Right lobe of liver (tissue), 6 donors: ENCODE measurements around the gene PLXNA4. TPM values are rescaled to one million over a fixed set of nuclear protein-coding genes. Genes with fewer than 3 reads are reported as not detected.

Experiments used
- ATAC-seq, 4 donors: fragments of 200-7000 bp; cut with Tn5 transposase; one replicate each; pipeline ENCODE4 v1.9.1; 2020; ENCODE audit warnings: mild to moderate bottlenecking in 4 of 4, moderate library complexity in 4 of 4
- DNase-seq, 3 donors: peaks; one replicate each; pipeline ENCODE4 v3.0.0-alpha.2; 2020
- H3K27ac ChIP-seq, 3 donors: fragments of 200-600 bp; one replicate each; pipeline ENCODE4 v1.8.0; 2022
- H3K27me3 ChIP-seq, 2 donors: fragments of 200-600 bp; one replicate each; pipeline ENCODE4 v1.8.0; 2022
- H3K36me3 ChIP-seq, 4 donors: fragments of 200-600 bp; sonication (generic) in 1 of 4; one replicate each; pipeline versions ENCODE4 v1.5.1 to v1.8.0; 2017 to 2022; ENCODE audit warnings: control low read depth in 1 of 4
- H3K4me1 ChIP-seq, 4 donors: fragments of 200-600 bp; sonication (generic) in 1 of 4; one replicate each; pipeline versions ENCODE4 v1.5.1 to v1.8.0; 2017 to 2022; ENCODE audit warnings: control low read depth in 1 of 4
- H3K4me3 ChIP-seq, 3 donors: fragments of 200-600 bp; one replicate each; pipeline ENCODE4 v1.8.0; 2022
- H3K9me3 ChIP-seq, 4 donors: fragments of 200-600 bp; sonication (generic) in 1 of 4; one replicate each; pipeline versions ENCODE4 v1.5.1 to v1.8.0; 2017 to 2022; ENCODE audit warnings: control low read depth in 1 of 4
- POLR2A ChIP-seq: fragments of 450-650 bp; IDR thresholded peaks from one replicate; pipeline ENCODE4 v1.6.1; 2017; ENCODE audit warnings: antibody characterized with exemption, mild to moderate bottlenecking
- WGBS: methylation state at CpG from one replicate; pipeline ENCODE4 v1.1.6; 2018; ENCODE audit warnings: low coverage, low lambda C conversion rate; ENCODE audit not compliant: insufficient coverage; ENCODE audit errors: missing lambda C conversion rate; 5-methylcytosine and 5-hydroxymethylcytosine counted together
- intact Hi-C, 2 donors: fragments of 100-400 bp; cut with DNase I; formaldehyde crosslinking; loops; one replicate each; pipeline versions ENCODE4 v1.11.2 to v1.14.1; 2022
- total RNA-seq, 6 experiments: library from RNA; depleted of rRNA in 2 of 6; stranded (reverse); fragments of >200 nt in 2 of 6; fragmentation: NEBNext Ultra II Directional in 3 of 6; extraction: Animal tissue kit (Norgen Biotek cat#: 25700) in 3 of 6; gene quantifications; one replicate each; pipeline versions ENCODE4 v1.1.0 to v1.2.4, GENCODE V29; 2016 to 2023
- TF ChIP-seq, protein P1 (sequence below), 4 donors: fragments of 200-600 bp in 3 of 4; fragments of 450-650 bp in 1 of 4; IDR thresholded peaks; one replicate each; pipeline versions ENCODE4 v1.5.1 to v1.8.0; 2016 to 2022; ENCODE audit warnings: antibody characterized with exemption in 4 of 4, mild to moderate bottlenecking in 2 of 4
- donor health status: DM: no; HTN: yes; CAD: no.
- donor health status: DM: no; HTN: no; CAD: no.
- donor health status: DM: no; HTN: no; CAD: no.
- donor health status: DM: no; HTN: yes; CAD: no.
- donor health status: DM: no; HTN: yes; CAD: no.

PLXNA4 gene
- total RNA-seq, 6 experiments from 2014 or later: 0.17 to 0.90 (median 0.30) TPM

DNA sequence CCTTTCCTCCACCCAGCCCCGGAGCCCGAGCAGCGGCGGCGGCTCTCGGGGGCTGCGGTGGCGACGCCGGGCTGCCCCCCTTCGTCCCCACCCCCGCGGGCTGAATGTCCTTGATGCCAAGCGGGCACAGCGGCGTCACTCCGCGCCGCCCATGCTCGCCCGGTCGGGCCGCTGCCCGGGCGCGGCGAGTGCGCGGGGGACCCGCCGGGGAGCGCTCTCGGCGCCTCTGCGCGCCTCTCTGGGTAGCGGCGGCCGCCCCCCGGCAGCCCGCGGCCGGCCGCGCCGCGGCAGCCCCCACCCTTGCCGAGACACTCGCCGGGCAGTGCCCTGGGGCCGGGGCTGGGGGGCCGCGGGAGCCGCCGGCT, 433 bp upstream of the PLXNA4 start:
- DNase-seq: no peak
- TF ChIP-seq POLR2A: no peak
- TF ChIP-seq, protein P1, sequence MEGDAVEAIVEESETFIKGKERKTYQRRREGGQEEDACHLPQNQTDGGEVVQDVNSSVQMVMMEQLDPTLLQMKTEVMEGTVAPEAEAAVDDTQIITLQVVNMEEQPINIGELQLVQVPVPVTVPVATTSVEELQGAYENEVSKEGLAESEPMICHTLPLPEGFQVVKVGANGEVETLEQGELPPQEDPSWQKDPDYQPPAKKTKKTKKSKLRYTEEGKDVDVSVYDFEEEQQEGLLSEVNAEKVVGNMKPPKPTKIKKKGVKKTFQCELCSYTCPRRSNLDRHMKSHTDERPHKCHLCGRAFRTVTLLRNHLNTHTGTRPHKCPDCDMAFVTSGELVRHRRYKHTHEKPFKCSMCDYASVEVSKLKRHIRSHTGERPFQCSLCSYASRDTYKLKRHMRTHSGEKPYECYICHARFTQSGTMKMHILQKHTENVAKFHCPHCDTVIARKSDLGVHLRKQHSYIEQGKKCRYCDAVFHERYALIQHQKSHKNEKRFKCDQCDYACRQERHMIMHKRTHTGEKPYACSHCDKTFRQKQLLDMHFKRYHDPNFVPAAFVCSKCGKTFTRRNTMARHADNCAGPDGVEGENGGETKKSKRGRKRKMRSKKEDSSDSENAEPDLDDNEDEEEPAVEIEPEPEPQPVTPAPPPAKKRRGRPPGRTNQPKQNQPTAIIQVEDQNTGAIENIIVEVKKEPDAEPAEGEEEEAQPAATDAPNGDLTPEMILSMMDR (IDR thresholded peaks at IDR 0.05): no peak
- intact Hi-C loops: loop anchor here (5.0 kb wide), 2 partner anchors 184 to 259 kb away; no protein-coding TSS in a partner anchor
- no peaks in the 10 kb centered on the region for H3K9me3 ChIP-seq
- peak overlapping the region; percentile 25 to 39 (median 31) for H3K4me3 ChIP-seq
- no peak for ATAC-seq
- no peaks in the 10 kb centered on the region for H3K36me3 ChIP-seq
- no peaks in the 10 kb centered on the region for H3K27me3 ChIP-seq
- no CpG with 5 or more reads among the region's 55 CpGs for WGBS
- H3K27ac ChIP-seq: no peak overlapping the region
- peaks cover 0 to 15% (median 3%) of the 10 kb centered on the region in 4 donors for H3K4me1 ChIP-seq

DNA sequence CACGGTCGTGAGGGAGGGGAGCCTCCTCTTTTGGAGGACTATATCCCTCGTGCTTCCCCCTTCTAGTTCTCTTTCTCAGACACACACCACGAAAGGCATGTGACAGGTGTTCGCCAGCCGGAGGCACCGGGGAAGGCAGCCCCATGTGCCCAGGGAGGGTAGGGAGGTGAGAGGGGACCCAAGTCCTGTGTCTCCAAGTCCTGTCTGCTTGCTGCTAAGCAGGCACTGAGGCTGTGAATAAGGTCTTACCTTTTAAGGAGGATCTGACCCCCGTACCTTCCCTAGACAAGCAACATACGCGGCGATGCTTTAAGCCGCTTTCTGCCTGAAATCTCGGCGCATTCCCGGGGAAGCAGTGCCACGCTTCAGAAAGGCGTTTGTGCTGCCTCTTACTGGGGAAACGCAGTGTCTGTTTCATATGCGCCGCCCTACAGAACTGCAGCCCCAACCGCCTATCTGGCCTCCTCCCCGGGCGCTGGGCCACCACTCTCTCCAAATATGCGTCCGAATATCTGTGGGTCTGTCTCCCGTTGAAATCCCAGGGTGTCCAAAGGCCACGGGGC, 770 bp downstream of the PLXNA4 start:
- no peak for TF ChIP-seq POLR2A
- TF ChIP-seq, protein P1 (IDR thresholded peaks at IDR 0.05): peak in 2 of 4 donors; percentile 10
- Histone ChIP-seq H3K4me3 (peak overlapping the region; percentile 25 to 39 (median 31)), H3K36me3 (no peaks in the 10 kb centered on the region), H3K27ac (no peak overlapping the region), H3K27me3 (no peaks in the 10 kb centered on the region), H3K4me1 (peaks cover 0 to 15% (median 3%) of the 10 kb centered on the region in 4 donors), H3K9me3 (no peaks in the 10 kb centered on the region)
- ATAC-seq (peak; percentile 58 to 79 (median 70)), DNase-seq (peak in 2 of 3 donors; percentile 30 to 54)
- WGBS: 0% methylated on average over 13 of the region's 27 CpGs
- intact Hi-C loops: loop anchor here (5.0 kb wide), 2 partner anchors 183 to 258 kb away; no protein-coding TSS in a partner anchor

DNA sequence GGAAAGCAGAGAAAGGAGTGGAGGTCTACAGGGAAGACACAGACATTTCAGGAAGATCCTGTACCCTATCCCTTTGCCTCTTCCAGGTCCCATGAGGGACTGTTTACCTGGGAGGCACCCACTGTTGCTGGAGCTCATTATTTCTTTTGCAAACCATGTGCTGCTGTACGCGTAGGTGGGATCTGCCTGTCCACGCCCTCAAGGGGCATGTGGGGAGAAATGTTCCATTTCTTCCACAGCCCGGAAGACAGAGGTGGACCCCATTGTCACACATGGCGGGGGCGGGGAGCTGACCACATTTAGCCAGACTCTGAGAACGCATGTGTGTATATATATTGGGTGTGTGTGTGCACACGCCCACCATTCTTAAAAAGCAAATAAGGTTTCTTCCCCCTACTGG, 2.0 kb downstream of the PLXNA4 start:
- Histone ChIP-seq H3K27me3 (no peaks in the 10 kb centered on the region), H3K9me3 (no peaks in the 10 kb centered on the region), H3K4me3 (no peak overlapping the region), H3K4me1 (peaks cover 0 to 15% (median 3%) of the 10 kb centered on the region in 4 donors), H3K27ac (no peak overlapping the region), H3K36me3 (no peaks in the 10 kb centered on the region)
- ATAC-seq: no peak
- no peak for TF ChIP-seq POLR2A
- TF ChIP-seq, protein P1 (IDR thresholded peaks at IDR 0.05): no peak
- DNase-seq: no peak
- 43% methylated on average over 5 of the region's 8 CpGs for WGBS
- intact Hi-C loops: no loop called here

DNA sequence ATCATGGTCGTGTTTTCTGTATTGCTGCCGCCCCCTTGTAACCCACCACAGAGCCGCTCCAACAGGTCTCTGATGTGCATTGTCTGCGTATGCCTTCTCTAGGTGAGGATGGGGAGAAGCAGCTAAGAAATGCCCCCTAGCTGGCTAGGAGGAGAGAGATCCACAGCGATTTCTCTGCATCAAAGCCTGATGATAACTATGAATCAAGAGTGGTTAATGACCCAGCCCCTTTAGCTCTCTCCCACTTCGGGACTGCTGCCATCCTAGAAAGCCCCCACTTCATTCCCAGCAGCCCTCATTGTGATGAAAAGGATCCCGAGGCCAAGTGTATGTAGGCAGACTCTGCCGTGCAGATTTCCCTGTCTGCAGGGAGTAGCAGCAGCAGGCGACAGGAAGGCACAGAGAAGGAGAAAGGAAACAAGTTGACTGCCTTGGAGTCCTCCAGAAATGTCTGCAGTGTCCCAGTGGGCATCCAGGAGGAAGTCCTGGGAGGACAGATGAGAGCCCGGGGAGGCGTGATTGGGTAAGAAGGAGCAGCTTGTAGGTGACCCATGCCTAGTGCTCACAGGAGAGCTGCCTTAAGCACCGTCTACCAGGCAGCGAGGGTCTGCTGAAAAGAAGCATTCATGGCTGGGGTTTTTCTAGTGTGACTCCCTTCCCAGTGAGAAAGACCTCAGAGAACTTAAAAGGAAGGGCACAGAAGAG, 2.9 kb downstream of the PLXNA4 start:
- Histone ChIP-seq H3K9me3 (no peaks in the 10 kb centered on the region), H3K4me1 (peaks cover 0 to 15% (median 3%) of the 10 kb centered on the region in 4 donors), H3K36me3 (no peaks in the 10 kb centered on the region), H3K4me3 (no peak overlapping the region), H3K27ac (no peak overlapping the region), H3K27me3 (no peaks in the 10 kb centered on the region)
- ATAC-seq (no peak), DNase-seq (no peak)
- TF ChIP-seq, protein P1 (IDR thresholded peaks at IDR 0.05): no peak
- no peak for TF ChIP-seq POLR2A
- intact Hi-C loops: no loop called here
- WGBS: 16% methylated on average over 11 of the region's 13 CpGs
